Measurements from ENCODE around the gene GNLY.

- TF ChIP-seq CTCF (IDR thresholded peaks at IDR 0.05): no peak
- TF ChIP-seq SMC3 (IDR thresholded peaks at IDR 0.05; ENCODE audit: low read depth, low read length): no peak
- TF ChIP-seq USF2 (IDR thresholded peaks at IDR 0.05; ENCODE audit: borderline replicate concordance, low read depth, low read length): no peak
- TF ChIP-seq RXRA (IDR thresholded peaks at IDR 0.05; ENCODE audit: borderline replicate concordance, low read depth): no peak
These were observed 15.8 kb upstream of the GNLY start for GRCh38 chr2:85678377-85678776.
